Mesothelial cell of epicardium (in vitro differentiated cells): ENCODE data around the gene CD200R1L. TPM values are rescaled to one million over a fixed set of nuclear protein-coding genes. Genes with fewer than 3 reads are reported as not detected.
"Not testable (repeated sequence)": the region's sequence is repeated elsewhere in the genome, so short reads cannot be mapped to it uniquely, and the experiment has no call there.

Experiments
- DNase-seq, 2 experiments: peaks; one replicate each; pipeline ENCODE4 v3.0.0; 2021; ENCODE audit warnings: low spot score in 2 of 2; ENCODE audit not compliant: unreplicated experiment in 2 of 2
- H3K27ac Mint-ChIP-seq: 2 replicates; pipeline ENCODE4 v1.8.0; 2021; ENCODE audit warnings: mixed read lengths
- H3K27me3 Mint-ChIP-seq: 2 replicates; pipeline ENCODE4 v1.8.0; 2021; ENCODE audit warnings: low read depth, mixed read lengths
- H3K36me3 Mint-ChIP-seq: 2 replicates; pipeline ENCODE4 v1.8.0; 2021; ENCODE audit warnings: mixed read lengths
- H3K4me1 Mint-ChIP-seq: 2 replicates; pipeline ENCODE4 v1.8.0; 2021; ENCODE audit warnings: mixed read lengths
- H3K4me3 Mint-ChIP-seq: 2 replicates; pipeline ENCODE4 v1.8.0; 2021; ENCODE audit warnings: mild to moderate bottlenecking, moderate library complexity, mixed read lengths
- H3K9me3 Mint-ChIP-seq: 2 replicates; pipeline ENCODE4 v1.8.0; 2021; ENCODE audit warnings: mixed read lengths
- total RNA-seq: library from RNA; stranded (reverse); gene quantifications from 3 replicates; pipeline ENCODE4 v1.2.1, GENCODE V29; 2021
- TF ChIP-seq, protein P1 (sequence below): fragments of 200-600 bp; sonication (generic); IDR thresholded peaks from one replicate; pipeline ENCODE4 v1.5.0; 2021; ENCODE audit warnings: antibody characterized with exemption; ENCODE audit not compliant: unreplicated experiment

CD200R1L gene
- total RNA-seq, 1 donor from 2014 or later: not detected

DNA sequence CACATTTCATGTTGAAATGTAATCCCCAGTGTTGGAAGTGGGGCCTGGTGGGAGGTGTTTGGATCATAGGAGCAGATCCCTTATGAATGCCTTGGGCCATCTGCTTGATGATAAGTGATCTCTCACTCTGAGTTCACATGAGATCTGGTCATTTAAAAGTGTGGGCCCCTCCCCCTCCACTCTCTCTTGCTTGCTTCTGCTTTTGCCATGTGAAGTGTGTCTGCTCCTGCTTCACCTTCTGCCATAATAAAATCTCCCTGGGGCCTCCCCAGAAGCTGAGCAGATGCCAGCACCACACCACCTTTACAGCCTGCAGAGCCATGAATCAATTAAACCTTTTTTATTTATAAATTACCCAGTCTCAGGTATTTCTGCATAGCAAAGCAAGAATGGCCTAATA, 14.2 kb upstream of the CD200R1L start:
- Mint-ChIP-seq H3K27me3 (no peaks in the 10 kb centered on the region), H3K4me3 (no peak overlapping the region), H3K36me3 (peaks cover 2% of the 10 kb centered on the region), H3K9me3 (peaks cover 45% of the 10 kb centered on the region), H3K27ac (no peak overlapping the region), H3K4me1 (no peaks in the 10 kb centered on the region)
- no peak for DNase-seq
- TF ChIP-seq, protein P1, sequence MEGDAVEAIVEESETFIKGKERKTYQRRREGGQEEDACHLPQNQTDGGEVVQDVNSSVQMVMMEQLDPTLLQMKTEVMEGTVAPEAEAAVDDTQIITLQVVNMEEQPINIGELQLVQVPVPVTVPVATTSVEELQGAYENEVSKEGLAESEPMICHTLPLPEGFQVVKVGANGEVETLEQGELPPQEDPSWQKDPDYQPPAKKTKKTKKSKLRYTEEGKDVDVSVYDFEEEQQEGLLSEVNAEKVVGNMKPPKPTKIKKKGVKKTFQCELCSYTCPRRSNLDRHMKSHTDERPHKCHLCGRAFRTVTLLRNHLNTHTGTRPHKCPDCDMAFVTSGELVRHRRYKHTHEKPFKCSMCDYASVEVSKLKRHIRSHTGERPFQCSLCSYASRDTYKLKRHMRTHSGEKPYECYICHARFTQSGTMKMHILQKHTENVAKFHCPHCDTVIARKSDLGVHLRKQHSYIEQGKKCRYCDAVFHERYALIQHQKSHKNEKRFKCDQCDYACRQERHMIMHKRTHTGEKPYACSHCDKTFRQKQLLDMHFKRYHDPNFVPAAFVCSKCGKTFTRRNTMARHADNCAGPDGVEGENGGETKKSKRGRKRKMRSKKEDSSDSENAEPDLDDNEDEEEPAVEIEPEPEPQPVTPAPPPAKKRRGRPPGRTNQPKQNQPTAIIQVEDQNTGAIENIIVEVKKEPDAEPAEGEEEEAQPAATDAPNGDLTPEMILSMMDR: no peak

DNA sequence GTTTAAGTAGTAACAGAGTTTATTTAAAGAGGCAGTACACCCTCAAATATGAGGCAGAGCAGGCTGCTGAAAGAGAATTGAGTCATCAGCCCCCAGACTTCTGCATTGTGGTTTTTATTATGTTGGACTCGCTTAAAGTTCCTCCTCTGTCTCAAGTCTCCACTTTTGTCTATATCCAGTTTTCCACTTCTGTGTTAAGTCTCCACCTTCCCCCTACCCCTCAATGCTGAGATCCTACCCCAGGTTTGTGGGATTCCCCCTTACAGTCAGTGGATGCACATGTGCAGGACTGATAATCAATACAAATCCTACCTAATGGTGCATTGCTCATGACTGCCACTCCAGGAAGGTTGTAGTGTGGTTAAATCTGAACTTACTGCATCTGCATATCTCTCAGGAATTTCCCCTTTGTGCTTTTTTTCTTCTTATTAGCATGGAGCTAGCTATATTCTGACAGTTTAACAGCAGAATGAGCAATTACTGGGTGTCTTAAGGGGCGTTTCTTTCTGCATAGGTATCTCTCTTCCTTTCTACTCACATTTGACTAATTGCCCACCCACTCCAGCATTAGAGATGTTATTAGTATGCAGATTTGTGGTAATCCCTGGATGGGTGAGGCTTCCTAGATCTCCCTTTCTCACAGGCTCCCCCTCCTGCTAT, 11.9 kb upstream of the CD200R1L start:
- no peaks in the 10 kb centered on the region for H3K27me3 Mint-ChIP-seq

DNA sequence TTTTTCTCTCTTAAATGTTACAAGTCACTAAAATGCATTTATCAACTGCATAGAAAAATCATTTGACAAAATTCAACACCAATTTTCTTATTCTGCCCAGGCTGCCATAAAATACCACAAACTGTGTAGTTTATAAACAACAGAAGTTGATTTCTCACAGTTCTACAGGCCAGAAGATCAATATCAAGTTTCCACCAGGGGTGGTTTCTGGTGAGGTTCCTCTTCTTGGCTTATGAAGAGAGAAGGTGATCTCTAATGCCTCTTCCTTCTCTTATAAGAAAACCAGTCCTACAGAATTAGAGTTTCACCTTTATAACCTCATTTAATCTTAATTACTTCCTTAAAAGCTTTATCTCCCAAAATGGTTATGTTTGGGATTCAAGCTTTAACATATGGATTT, 10.9 kb upstream of the CD200R1L start:
- peaks cover 62% of the 10 kb centered on the region for H3K9me3 Mint-ChIP-seq
- DNase-seq: no peak
- H3K4me3 Mint-ChIP-seq: no peak overlapping the region
- no peak overlapping the region for H3K27ac Mint-ChIP-seq
- no peaks in the 10 kb centered on the region for H3K4me1 Mint-ChIP-seq
- TF ChIP-seq, protein P1: no peak
- no peaks in the 10 kb centered on the region for H3K27me3 Mint-ChIP-seq
- peaks cover 2% of the 10 kb centered on the region for H3K36me3 Mint-ChIP-seq

More for the DNA sequence above, 11.9 kb upstream of the CD200R1L start:
- H3K36me3 Mint-ChIP-seq: peaks cover 2% of the 10 kb centered on the region
- H3K9me3 Mint-ChIP-seq: peaks cover 58% of the 10 kb centered on the region
- H3K27ac Mint-ChIP-seq: no peak overlapping the region
- H3K4me1 Mint-ChIP-seq: no peaks in the 10 kb centered on the region
- TF ChIP-seq, protein P1: no peak
- no peak for DNase-seq
- H3K4me3 Mint-ChIP-seq: no peak overlapping the region

DNA sequence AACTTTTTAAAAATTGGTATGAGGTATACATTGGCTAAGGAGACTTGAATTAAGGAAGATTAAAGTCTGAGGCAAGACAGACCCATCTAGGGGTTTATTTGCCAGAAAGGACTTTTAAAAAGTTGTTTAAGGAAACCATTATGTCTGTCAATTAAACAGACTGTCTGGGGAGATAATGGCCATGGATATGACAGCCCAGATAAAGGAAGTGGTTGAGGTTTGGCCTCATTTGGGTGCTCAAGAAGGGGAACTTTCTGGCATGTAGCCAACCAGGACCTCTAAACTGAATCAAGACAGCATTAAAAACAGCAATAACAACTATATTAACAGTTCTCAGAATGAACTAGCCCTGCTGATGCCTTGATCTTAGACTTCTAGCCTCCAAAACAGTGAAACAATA, 9.9 kb upstream of the CD200R1L start:
- no peak for DNase-seq
- TF ChIP-seq, protein P1: no peak
- Mint-ChIP-seq H3K36me3 (peaks cover 2% of the 10 kb centered on the region), H3K4me1 (no peaks in the 10 kb centered on the region), H3K9me3 (peaks cover 67% of the 10 kb centered on the region), H3K4me3 (no peak overlapping the region), H3K27me3 (no peaks in the 10 kb centered on the region), H3K27ac (no peak overlapping the region)

DNA sequence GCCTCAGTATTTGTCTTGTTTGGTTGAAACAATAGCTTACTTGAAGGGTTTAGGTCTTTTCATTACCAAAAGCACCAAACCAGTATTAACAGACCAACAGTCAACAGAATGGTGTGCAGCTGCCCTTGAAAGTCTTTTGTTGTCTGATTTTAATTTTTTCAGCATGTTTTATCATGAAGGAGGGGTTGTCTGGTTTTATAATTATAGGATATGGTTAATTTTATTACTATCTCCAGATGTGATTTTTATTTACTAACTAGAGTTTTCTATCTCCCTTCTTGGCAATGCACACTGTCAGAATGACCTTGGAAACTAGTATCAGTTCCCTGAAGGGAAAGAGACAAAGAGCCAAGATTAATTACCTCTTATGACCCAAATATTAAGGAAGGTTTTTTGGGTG, 9.2 kb upstream of the CD200R1L start:
- Mint-ChIP-seq H3K4me3 (no peak overlapping the region), H3K27ac (no peak overlapping the region), H3K4me1 (no peaks in the 10 kb centered on the region), H3K9me3 (peaks cover 71% of the 10 kb centered on the region), H3K27me3 (no peaks in the 10 kb centered on the region), H3K36me3 (peaks cover 3% of the 10 kb centered on the region)
- TF ChIP-seq, protein P1: no peak
- no peak for DNase-seq

DNA sequence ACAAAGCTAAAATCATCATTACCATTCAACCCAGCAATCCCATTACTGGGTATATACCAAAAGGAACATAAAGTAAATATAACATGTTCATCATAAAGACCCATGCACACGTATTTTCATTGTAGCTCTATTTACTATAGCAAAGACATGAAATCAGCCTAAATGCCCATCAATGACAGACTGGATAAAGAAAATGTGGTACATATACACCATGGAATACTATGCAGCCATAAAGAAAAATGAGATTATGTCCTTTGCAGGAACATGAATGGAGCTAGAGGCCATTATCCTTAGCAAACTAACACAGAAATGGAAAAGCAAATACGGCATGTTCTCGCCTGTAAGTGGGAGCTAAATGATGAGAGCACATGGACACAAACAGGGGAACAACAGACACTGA, 8.4 kb upstream of the CD200R1L start:
- not testable (repeated sequence) for DNase-seq, H3K4me1 Mint-ChIP-seq, H3K36me3 Mint-ChIP-seq, H3K4me3 Mint-ChIP-seq, H3K27ac Mint-ChIP-seq, H3K27me3 Mint-ChIP-seq
- H3K9me3 Mint-ChIP-seq: peaks cover 76% of the 10 kb centered on the region
